GM23338 (cell line): Measurements from ENCODE around the gene RASA3. TPM values are rescaled to one million over a fixed set of nuclear protein-coding genes. Genes with fewer than 3 reads are reported as not detected.

Experiments used
- ATAC-seq: fragments of 200-7000 bp; cut with Tn5 transposase; 3 replicates; pipeline ENCODE4 v1.9.1; 2020
- DNase-seq: peaks from one replicate; pipeline ENCODE4 v3.0.0-alpha.2; 2015; ENCODE audit warnings: low spot score
- H2AFZ ChIP-seq: fragments of 200-600 bp; sonication (generic); 2 replicates; pipeline ENCODE4 v1.8.0; 2016; ENCODE audit warnings: antibody characterized with exemption, mild to moderate bottlenecking, moderate library complexity
- H3F3A ChIP-seq: fragments of 200-600 bp; sonication (generic); replicated peaks from 2 replicates; pipeline ENCODE4 v1.8.0; 2017; ENCODE audit warnings: antibody characterized with exemption, mixed run types, low read depth
- H3K27ac ChIP-seq: fragments of 200-600 bp; sonication (generic); 2 replicates; pipeline ENCODE4 v1.6.1; 2016; ENCODE audit warnings: low read depth
- H3K27me3 ChIP-seq: fragments of 200-600 bp; sonication (generic); 2 replicates; pipeline ENCODE4 v1.8.0; 2016; ENCODE audit warnings: mild to moderate bottlenecking, mixed run types, moderate library complexity; ENCODE audit not compliant: insufficient read depth
- H3K36me3 ChIP-seq: fragments of 200-600 bp; sonication (generic); 2 replicates; pipeline ENCODE4 v1.8.0; 2016; ENCODE audit warnings: mild to moderate bottlenecking; ENCODE audit not compliant: insufficient read depth
- H3K4me1 ChIP-seq: fragments of 200-600 bp; sonication (generic); 2 replicates; pipeline ENCODE4 v1.8.0; 2016; ENCODE audit warnings: mild to moderate bottlenecking, moderate library complexity; ENCODE audit not compliant: insufficient read depth
- H3K4me2 ChIP-seq: fragments of 200-600 bp; sonication (generic); 2 replicates; pipeline ENCODE4 v1.7.1; 2017; ENCODE audit warnings: mixed run types
- H3K4me3 ChIP-seq: fragments of 200-600 bp; sonication (generic); 2 replicates; pipeline ENCODE4 v1.6.1; 2016; ENCODE audit warnings: mixed run types
- H3K79me2 ChIP-seq: fragments of 200-600 bp; sonication (generic); replicated peaks from 2 replicates; pipeline ENCODE4 v1.8.0; 2017; ENCODE audit warnings: mild to moderate bottlenecking; ENCODE audit not compliant: insufficient read depth
- H3K9me2 ChIP-seq: fragments of 200-600 bp; sonication (generic); 2 replicates; pipeline ENCODE4 v1.8.0; 2017; ENCODE audit not compliant: insufficient read depth
- H4K20me1 ChIP-seq: fragments of 200-600 bp; sonication (generic); replicated peaks from 2 replicates; pipeline ENCODE4 v1.8.0; 2017; ENCODE audit warnings: mild to moderate bottlenecking; ENCODE audit not compliant: insufficient read depth
- H3K27ac Mint-ChIP-seq: 2 replicates; pipeline ENCODE4 v1.8.0; 2020; ENCODE audit warnings: inconsistent platforms, mild to moderate bottlenecking, moderate library complexity, mixed read lengths
- H3K27me3 Mint-ChIP-seq: 3 replicates; pipeline ENCODE4 v1.8.0; 2022; ENCODE audit warnings: low read depth, mild to moderate bottlenecking, moderate library complexity, mixed read lengths, inconsistent platforms; ENCODE audit not compliant: insufficient read depth, poor library complexity
- H3K36me3 Mint-ChIP-seq: 3 replicates; pipeline ENCODE4 v1.8.0; 2021; ENCODE audit warnings: low read depth, mild to moderate bottlenecking, inconsistent platforms, moderate library complexity, mixed read lengths
- H3K4me1 Mint-ChIP-seq: 3 replicates; pipeline ENCODE4 v1.8.0; 2020; ENCODE audit warnings: mild to moderate bottlenecking, inconsistent platforms, mixed read lengths
- H3K4me3 Mint-ChIP-seq: 3 replicates; pipeline ENCODE4 v1.8.0; 2021; ENCODE audit warnings: moderate library complexity, mild to moderate bottlenecking, inconsistent platforms, mixed read lengths
- H3K9me3 Mint-ChIP-seq: 3 replicates; pipeline ENCODE4 v1.8.0; 2020; ENCODE audit warnings: moderate library complexity, mild to moderate bottlenecking, inconsistent platforms, mixed read lengths
- EZH2phosphoT487 ChIP-seq: fragments of 200-600 bp; sonication (generic); IDR thresholded peaks from one replicate; pipeline ENCODE4 v1.8.1; 2018; ENCODE audit warnings: antibody characterized with exemption; ENCODE audit not compliant: unreplicated experiment
- POLR2AphosphoS5 ChIP-seq: IDR thresholded peaks from 2 replicates; pipeline ENCODE4 v1.6.1; 2016; ENCODE audit warnings: antibody characterized with exemption, low read depth
- STAT1 ChIP-seq: IDR thresholded peaks from one replicate; pipeline ENCODE4 v1.6.1; 2016; ENCODE audit warnings: antibody characterized with exemption; ENCODE audit not compliant: unreplicated experiment
- ZNF114 ChIP-seq: fragments of 250-450 bp; sonication (Bioruptor Pico); IDR thresholded peaks from 2 replicates; pipeline ENCODE4 v1.5.0; 2020; ENCODE audit warnings: mild to moderate bottlenecking, moderate library complexity
- polyA plus RNA-seq: library from polyadenylated mRNA; unstranded; fragments of >200 nt; fragmentation: Nextera tagmentation; extraction: Ambion mirVana; gene quantifications from 2 replicates; pipeline ENCODE4 v1.2.1, GENCODE V29; 2016
- total RNA-seq: library from RNA; depleted of rRNA; stranded (reverse); fragments of >200 nt; shearing (Covaris generic); gene quantifications from 2 replicates; pipeline ENCODE4 v1.2.3, GENCODE V29; 2014
- TF ChIP-seq, protein P1 (sequence below): fragments of 250-450 bp; sonication (Bioruptor Pico); IDR thresholded peaks from 2 replicates; pipeline ENCODE4 v1.5.0; 2020; ENCODE audit warnings: mild to moderate bottlenecking, moderate library complexity
- TF ChIP-seq, protein P2 (sequence below): IDR thresholded peaks from 2 replicates; pipeline ENCODE4 v1.6.1; 2016; ENCODE audit warnings: antibody characterized with exemption

The RASA3 gene
- total and polyA plus RNA-seq, 2 experiments from 2014 or later, result 11.2 to 20.7 TPM

DNA sequence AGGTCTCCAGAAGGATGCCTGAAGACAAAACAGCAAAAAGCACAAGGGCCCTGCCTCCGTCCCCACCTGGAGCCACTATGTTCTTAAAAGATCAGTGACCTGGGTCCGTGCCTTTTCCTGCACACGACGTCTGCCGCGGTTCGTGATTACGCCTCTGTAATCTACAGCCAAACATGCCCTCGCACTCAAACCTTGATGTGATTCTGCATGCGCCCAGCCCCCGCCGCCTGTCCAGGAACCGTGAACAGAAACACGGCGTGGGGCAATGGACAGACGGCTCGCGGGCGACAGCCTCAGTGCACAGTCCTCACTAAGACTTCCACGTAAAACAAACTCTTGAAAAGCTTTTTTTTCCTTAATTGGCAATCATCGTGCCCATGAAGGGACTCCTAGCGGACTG, 174.1 kb downstream of the RASA3 start:
- Histone ChIP-seq H3K27ac (no peak overlapping the region), H3K4me3 (no peak overlapping the region), H3K27me3 (no peaks in the 10 kb centered on the region), H4K20me1 (no peaks in the 10 kb centered on the region), H2AFZ (no peak overlapping the region), H3K9me2 (no peaks in the 10 kb centered on the region), H3K4me1 (no peaks in the 10 kb centered on the region), H3F3A (no peaks in the 10 kb centered on the region), H3K79me2 (no peaks in the 10 kb centered on the region), H3K36me3 (no peaks in the 10 kb centered on the region), H3K4me2 (no peak overlapping the region)
- Mint-ChIP-seq H3K36me3 (peaks cover 50% of the 10 kb centered on the region), H3K27me3 (peaks cover 20% of the 10 kb centered on the region), H3K9me3 (peaks cover 85% of the 10 kb centered on the region), H3K27ac (no peak overlapping the region), H3K4me3 (no peak overlapping the region), H3K4me1 (no peaks in the 10 kb centered on the region; the same call in 2 of the 3 replicates)
- no peak for ATAC-seq
- no peak for DNase-seq
- TF ChIP-seq, protein P1, sequence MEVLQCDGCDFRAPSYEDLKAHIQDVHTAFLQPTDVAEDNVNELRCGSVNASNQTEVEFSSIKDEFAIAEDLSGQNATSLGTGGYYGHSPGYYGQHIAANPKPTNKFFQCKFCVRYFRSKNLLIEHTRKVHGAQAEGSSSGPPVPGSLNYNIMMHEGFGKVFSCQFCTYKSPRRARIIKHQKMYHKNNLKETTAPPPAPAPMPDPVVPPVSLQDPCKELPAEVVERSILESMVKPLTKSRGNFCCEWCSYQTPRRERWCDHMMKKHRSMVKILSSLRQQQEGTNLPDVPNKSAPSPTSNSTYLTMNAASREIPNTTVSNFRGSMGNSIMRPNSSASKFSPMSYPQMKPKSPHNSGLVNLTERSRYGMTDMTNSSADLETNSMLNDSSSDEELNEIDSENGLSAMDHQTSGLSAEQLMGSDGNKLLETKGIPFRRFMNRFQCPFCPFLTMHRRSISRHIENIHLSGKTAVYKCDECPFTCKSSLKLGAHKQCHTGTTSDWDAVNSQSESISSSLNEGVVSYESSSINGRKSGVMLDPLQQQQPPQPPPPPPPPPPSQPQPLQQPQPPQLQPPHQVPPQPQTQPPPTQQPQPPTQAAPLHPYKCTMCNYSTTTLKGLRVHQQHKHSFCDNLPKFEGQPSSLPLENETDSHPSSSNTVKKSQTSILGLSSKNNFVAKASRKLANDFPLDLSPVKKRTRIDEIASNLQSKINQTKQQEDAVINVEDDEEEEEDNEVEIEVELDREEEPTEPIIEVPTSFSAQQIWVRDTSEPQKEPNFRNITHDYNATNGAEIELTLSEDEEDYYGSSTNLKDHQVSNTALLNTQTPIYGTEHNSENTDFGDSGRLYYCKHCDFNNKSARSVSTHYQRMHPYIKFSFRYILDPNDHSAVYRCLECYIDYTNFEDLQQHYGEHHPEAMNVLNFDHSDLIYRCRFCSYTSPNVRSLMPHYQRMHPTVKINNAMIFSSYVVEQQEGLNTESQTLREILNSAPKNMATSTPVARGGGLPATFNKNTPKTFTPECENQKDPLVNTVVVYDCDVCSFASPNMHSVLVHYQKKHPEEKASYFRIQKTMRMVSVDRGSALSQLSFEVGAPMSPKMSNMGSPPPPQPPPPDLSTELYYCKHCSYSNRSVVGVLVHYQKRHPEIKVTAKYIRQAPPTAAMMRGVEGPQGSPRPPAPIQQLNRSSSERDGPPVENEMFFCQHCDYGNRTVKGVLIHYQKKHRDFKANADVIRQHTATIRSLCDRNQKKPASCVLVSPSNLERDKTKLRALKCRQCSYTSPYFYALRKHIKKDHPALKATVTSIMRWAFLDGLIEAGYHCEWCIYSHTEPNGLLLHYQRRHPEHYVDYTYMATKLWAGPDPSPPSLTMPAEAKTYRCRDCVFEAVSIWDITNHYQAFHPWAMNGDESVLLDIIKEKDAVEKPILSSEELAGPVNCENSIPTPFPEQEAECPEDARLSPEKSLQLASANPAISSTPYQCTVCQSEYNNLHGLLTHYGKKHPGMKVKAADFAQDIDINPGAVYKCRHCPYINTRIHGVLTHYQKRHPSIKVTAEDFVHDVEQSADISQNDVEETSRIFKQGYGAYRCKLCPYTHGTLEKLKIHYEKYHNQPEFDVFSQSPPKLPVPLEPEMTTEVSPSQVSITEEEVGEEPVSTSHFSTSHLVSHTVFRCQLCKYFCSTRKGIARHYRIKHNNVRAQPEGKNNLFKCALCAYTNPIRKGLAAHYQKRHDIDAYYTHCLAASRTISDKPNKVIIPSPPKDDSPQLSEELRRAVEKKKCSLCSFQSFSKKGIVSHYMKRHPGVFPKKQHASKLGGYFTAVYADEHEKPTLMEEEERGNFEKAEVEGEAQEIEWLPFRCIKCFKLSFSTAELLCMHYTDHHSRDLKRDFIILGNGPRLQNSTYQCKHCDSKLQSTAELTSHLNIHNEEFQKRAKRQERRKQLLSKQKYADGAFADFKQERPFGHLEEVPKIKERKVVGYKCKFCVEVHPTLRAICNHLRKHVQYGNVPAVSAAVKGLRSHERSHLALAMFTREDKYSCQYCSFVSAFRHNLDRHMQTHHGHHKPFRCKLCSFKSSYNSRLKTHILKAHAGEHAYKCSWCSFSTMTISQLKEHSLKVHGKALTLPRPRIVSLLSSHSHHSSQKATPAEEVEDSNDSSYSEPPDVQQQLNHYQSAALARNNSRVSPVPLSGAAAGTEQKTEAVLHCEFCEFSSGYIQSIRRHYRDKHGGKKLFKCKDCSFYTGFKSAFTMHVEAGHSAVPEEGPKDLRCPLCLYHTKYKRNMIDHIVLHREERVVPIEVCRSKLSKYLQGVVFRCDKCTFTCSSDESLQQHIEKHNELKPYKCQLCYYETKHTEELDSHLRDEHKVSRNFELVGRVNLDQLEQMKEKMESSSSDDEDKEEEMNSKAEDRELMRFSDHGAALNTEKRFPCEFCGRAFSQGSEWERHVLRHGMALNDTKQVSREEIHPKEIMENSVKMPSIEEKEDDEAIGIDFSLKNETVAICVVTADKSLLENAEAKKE, result no peak
- TF ChIP-seq EZH2phosphoT487 (no peak), ZNF114 (CRISPR knock-in tag) (no peak)

DNA sequence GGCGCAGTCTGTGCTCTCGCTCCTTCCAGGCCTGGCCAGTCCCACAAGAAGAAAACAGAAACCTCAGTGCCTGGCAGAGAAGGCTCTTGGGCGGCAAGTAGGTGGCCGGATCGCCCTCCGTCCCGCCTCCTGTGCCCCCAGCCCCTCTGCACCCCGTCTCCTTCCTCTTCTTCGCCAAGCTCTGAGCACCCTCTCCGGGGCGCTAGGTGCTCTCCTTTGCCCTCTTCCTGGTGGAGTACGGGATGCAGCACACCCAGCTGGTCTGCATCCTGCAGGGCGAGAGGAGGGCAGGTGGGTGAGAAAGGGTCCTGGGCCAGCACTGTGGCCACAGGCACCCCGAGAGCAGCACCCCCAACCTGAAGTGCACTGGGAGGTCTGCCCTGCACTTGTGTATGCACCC, 175.9 kb downstream of the RASA3 start:
- H3K27me3 ChIP-seq, result no peaks in the 10 kb centered on the region
- Mint-ChIP-seq H3K27ac (no peak overlapping the region), H3K9me3 (peaks cover 71% of the 10 kb centered on the region), H3K4me3 (no peak overlapping the region), H3K4me1 (no peaks in the 10 kb centered on the region; the same call in 2 of the 3 replicates), H3K36me3 (peaks cover 47% of the 10 kb centered on the region), H3K27me3 (peaks cover 17% of the 10 kb centered on the region)
- H3F3A ChIP-seq, result no peaks in the 10 kb centered on the region
- no peak for TF ChIP-seq POLR2AphosphoS5
- TF ChIP-seq, protein P2, sequence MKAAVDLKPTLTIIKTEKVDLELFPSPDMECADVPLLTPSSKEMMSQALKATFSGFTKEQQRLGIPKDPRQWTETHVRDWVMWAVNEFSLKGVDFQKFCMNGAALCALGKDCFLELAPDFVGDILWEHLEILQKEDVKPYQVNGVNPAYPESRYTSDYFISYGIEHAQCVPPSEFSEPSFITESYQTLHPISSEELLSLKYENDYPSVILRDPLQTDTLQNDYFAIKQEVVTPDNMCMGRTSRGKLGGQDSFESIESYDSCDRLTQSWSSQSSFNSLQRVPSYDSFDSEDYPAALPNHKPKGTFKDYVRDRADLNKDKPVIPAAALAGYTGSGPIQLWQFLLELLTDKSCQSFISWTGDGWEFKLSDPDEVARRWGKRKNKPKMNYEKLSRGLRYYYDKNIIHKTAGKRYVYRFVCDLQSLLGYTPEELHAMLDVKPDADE, result no peak
- TF ChIP-seq STAT1, result no peak
- TF ChIP-seq ZNF114 (CRISPR knock-in tag), result no peak
- TF ChIP-seq, protein P1, result no peak
- H2AFZ ChIP-seq, result no peak overlapping the region
- no peak overlapping the region for H3K4me2 ChIP-seq
- no peaks in the 10 kb centered on the region for H3K9me2 ChIP-seq
- no peak overlapping the region for H3K4me3 ChIP-seq
- DNase-seq, result no peak
- H3K27ac ChIP-seq, result no peak overlapping the region
- no peaks in the 10 kb centered on the region for H3K4me1 ChIP-seq
- H4K20me1 ChIP-seq, result no peaks in the 10 kb centered on the region
- no peaks in the 10 kb centered on the region for H3K36me3 ChIP-seq
- no peak for ATAC-seq
- no peaks in the 10 kb centered on the region for H3K79me2 ChIP-seq
